WI38 (cell line): Measurements from ENCODE around the gene DAGLB.
A peak's percentile ranks its signal among the peaks of the same experiment; 100 is the strongest.

Experiments used
- H3K4me3 ChIP-seq: 2 replicates; pipeline ENCODE4 v1.5.1; 2011; ENCODE audit warnings: low read depth, mild to moderate bottlenecking, control low read depth, low read length
- TF ChIP-seq, protein P1 (sequence below): IDR thresholded peaks from 2 replicates; pipeline ENCODE4 v1.5.1; 2012; ENCODE audit warnings: low read depth, mild to moderate bottlenecking, control low read depth, low read length

Gene DAGLB

DNA sequence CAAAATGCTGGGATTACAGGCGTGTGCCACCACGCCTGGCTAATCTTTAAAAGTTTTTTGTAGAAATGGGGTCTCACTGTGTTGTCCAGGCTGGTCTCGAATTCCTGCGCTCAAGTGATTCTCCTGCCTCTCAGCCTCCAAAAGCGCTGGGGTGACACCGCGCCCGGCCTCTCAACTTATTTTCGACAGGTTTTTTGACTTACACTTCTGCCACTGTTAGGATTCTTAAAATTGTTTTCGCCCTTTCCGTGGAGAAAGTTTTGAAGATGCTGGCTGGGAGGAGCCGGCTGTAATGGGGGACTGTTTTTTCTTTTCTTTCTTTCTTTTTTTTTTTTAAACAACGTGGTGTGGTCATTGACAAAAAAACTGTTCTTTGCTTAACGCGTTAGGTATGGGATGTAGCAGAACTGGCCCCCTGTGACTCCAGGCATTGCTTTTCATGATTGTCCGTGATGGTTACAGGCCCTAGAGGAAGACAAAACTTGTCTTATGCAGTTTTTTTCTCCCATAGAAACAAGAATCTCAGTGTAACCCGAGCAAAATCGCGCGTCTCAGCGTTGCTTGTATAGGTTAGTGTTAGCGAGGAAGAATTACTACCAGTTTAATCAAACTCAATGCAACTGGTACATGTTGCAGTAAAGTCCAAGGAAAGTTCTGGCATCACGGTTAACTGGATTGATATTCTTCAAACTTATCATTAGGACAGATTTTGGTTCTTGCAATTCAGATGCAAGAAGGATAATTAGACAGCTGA lies 72.2 kb downstream of the DAGLB start:
- H3K4me3 ChIP-seq = peak overlapping the region; percentile 85
- TF ChIP-seq, protein P1, sequence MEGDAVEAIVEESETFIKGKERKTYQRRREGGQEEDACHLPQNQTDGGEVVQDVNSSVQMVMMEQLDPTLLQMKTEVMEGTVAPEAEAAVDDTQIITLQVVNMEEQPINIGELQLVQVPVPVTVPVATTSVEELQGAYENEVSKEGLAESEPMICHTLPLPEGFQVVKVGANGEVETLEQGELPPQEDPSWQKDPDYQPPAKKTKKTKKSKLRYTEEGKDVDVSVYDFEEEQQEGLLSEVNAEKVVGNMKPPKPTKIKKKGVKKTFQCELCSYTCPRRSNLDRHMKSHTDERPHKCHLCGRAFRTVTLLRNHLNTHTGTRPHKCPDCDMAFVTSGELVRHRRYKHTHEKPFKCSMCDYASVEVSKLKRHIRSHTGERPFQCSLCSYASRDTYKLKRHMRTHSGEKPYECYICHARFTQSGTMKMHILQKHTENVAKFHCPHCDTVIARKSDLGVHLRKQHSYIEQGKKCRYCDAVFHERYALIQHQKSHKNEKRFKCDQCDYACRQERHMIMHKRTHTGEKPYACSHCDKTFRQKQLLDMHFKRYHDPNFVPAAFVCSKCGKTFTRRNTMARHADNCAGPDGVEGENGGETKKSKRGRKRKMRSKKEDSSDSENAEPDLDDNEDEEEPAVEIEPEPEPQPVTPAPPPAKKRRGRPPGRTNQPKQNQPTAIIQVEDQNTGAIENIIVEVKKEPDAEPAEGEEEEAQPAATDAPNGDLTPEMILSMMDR = no peak

DNA sequence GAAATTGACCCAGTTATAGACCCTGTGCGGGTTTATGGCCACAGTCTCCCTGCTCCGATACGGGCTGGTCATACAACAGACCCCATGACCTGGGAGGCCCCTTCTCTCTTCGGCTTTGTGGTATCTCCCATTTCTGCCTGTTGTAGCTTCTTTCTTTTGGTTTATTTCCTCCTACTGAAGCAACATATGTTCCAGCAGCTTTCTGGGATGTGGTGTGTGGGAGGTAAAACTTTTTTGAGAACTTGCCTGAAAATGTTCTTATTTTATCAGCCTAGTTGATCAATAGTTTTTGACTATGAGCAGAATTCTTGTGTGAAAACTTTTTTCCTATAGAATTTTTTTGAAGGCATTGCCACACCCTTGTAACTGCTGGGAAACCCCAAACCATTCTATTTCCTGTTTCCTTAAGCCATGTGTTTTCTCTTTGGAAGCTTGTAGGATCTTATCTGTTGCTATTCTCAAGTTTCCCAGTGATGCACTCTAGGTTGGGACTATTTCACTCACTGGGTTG lies 80.0 kb downstream of the DAGLB start:
- TF ChIP-seq, protein P1 = no peak
- H3K4me3 ChIP-seq = no peak overlapping the region

DNA sequence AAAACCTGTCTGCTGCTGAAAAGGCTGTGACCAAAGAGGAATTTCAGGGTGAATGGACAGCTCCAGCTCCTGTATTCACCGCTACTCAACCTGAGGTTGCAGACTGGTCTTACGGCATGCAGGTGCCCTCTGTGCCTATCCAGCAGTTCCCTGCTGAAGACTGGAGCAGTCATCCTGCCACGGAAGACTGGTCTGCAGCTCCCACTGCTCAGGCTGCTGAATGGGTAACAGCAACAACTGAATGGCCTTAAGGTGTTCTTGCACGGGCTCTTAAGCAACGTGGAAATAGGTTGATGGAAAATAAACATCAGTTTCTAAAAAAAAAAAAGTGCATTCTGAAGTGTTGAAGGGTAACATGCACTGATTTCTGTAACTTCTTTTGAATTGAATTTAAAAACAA lies 82.3 kb downstream of the DAGLB start:
- TF ChIP-seq, protein P1 = no peak

DNA sequence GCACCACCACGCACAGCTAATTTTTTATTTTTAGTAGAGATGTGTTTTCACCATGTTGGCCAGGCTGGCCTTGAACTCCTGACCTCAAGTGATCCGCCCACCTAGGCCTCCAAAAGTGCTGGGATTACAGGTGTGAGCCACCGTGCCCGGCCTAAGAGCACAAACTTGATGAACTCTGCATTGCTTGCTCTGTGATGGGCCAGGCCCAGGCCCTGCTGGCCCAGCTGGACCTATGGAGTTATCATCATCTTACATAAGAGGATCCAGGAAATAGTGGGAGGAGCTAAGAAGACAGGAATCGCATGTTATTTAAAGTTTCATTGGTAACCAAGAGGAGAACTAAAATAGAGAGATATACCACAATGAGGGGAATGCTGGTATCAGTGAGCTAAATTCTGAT lies 86.9 kb downstream of the DAGLB start:
- H3K4me3 ChIP-seq = no peak overlapping the region
- TF ChIP-seq, protein P1 = no peak

More for the DNA sequence above, 82.3 kb downstream of the DAGLB start:
- no peak overlapping the region for H3K4me3 ChIP-seq

DNA sequence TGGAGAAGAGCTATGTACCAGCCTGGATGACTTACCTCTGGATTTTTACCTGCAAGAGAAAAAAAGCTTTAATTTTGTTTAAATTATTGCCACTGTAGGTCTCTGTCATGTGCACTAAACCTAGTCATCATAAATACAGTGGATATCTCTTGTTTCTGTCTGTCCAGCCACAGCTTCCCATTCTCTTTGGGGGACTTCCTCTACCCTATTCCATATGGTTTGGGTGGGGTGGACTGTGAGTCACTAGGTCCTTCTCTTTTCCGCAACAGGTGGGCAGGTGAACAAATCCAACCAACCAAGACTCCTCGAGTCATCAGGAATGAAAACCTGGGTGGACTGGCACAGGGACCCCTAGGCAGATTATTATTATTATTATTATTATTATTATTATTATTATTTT lies 88.0 kb downstream of the DAGLB start:
- TF ChIP-seq, protein P1 = no peak
- H3K4me3 ChIP-seq = no peak overlapping the region
